Ascending aorta (tissue), 2 donors: Measurements from ENCODE around the gene ESPN. TPM values are rescaled to one million over a fixed set of nuclear protein-coding genes. Genes with fewer than 3 reads are reported as not detected.
"Not testable (repeated sequence)": the region's sequence is repeated elsewhere in the genome, so short reads cannot be mapped to it uniquely, and the experiment has no call there.

ENCODE experiments used
- DNase-seq, 2 donors: peaks; one replicate each; pipeline ENCODE4 v3.0.0-alpha.2; 2019; ENCODE audit warnings: low spot score in 2 of 2
- H3K27ac ChIP-seq, 2 donors: fragments of 200-600 bp; sonication (generic); one replicate each; pipeline ENCODE4 v1.5.1; 2016 to 2017; ENCODE audit warnings: mild to moderate bottlenecking in 1 of 2
- H3K27me3 ChIP-seq: fragments of 200-600 bp; sonication (generic); one replicate; pipeline ENCODE4 v1.5.1; 2017
- H3K36me3 ChIP-seq, 2 donors: fragments of 200-600 bp; sonication (generic); one replicate each; pipeline ENCODE4 v1.5.1; 2016
- H3K4me1 ChIP-seq, 2 donors: fragments of 200-600 bp; sonication (generic); one replicate each; pipeline ENCODE4 v1.5.1; 2016 to 2017; ENCODE audit warnings: mild to moderate bottlenecking in 1 of 2
- H3K4me3 ChIP-seq, 2 donors: fragments of 200-600 bp; sonication (generic); one replicate each; pipeline ENCODE4 v1.5.1; 2016 to 2017; ENCODE audit warnings: mild to moderate bottlenecking in 1 of 2
- H3K9me3 ChIP-seq, 2 donors: fragments of 200-600 bp; sonication (generic); one replicate each; pipeline ENCODE4 v1.5.1; 2016
- CTCF ChIP-seq, 3 experiments: fragments of 200-600 bp in 2 of 3; fragments of 450-650 bp in 1 of 3; sonication (generic) in 2 of 3; IDR thresholded peaks; one replicate each; pipeline ENCODE4 v1.5.1; 2016 to 2019; ENCODE audit warnings: antibody characterized with exemption in 3 of 3, mild to moderate bottlenecking in 1 of 3, moderate library complexity in 1 of 3
- intact Hi-C: fragments of 100-400 bp; cut with DNase I; formaldehyde crosslinking; loops from one replicate; pipeline ENCODE4 v1.15.1; 2023
- total RNA-seq: library from RNA; depleted of rRNA; stranded (reverse); fragments of >200 nt; gene quantifications from one replicate; pipeline ENCODE4 v1.1.0, GENCODE V29; 2016

ESPN gene
- total RNA-seq, 1 donor from 2014 or later: 2.2 TPM

- Histone ChIP-seq H3K9me3 (no peaks in the 10 kb centered on the region), H3K4me3 (peak within 1 kb of the TSS; percentile 66 to 84), H3K27ac (peak within 1 kb of the TSS; percentile 95 to 99), H3K36me3 (no peaks in the 10 kb centered on the region), H3K27me3 (no peaks in the 10 kb centered on the region), H3K4me1 (peaks cover 4 to 13% of the 10 kb centered on the region in 2 donors)
- intact Hi-C loops: loop anchor here (1.0 to 10.0 kb wide), 2 partner anchors 161 to 401 kb away; partner anchors contain the start of genes NOL9, NPHP4 and TAS1R1
- TF ChIP-seq CTCF (IDR thresholded peaks at IDR 0.05): peak; percentile 4 to 46 (median 7)
- DNase-seq: peak; percentile 49 to 92
Measured at GRCh38 chr1:6393400-6394187, 31.0 kb upstream of the ESPN start, which contains the start of gene ACOT7. ACOT7 (minus strand) TSS chr1:6393767; CDS start chr1:6393399, 368 bp downstream.

GRCh38 chr1:6395130-6395529 lies 29.4 kb upstream of the ESPN start:
- H3K4me1 ChIP-seq: peaks cover 4 to 13% of the 10 kb centered on the region in 2 donors
- H3K27me3 ChIP-seq, H3K4me3 ChIP-seq, DNase-seq, H3K9me3 ChIP-seq, H3K27ac ChIP-seq, H3K36me3 ChIP-seq: not testable (repeated sequence)
- intact Hi-C loops: loop anchor here (10.0 kb wide), 1 partner anchor 160 kb away; the partner anchor contains the start of genes NOL9 and TAS1R1

GRCh38 chr1:6395781-6396244 lies 28.8 kb upstream of the ESPN start:
- not testable (repeated sequence) for DNase-seq, H3K9me3 ChIP-seq, H3K27ac ChIP-seq, H3K27me3 ChIP-seq, H3K4me3 ChIP-seq, H3K36me3 ChIP-seq
- peaks cover 4 to 13% of the 10 kb centered on the region in 2 donors for H3K4me1 ChIP-seq
- intact Hi-C loops: loop anchor here (10.0 kb wide), 1 partner anchor 159 kb away; the partner anchor contains the start of genes NOL9 and TAS1R1

- intact Hi-C loops: loop anchor here (10.0 kb wide), 1 partner anchor 158 kb away; the partner anchor contains the start of genes NOL9 and TAS1R1
- Histone ChIP-seq H3K36me3 (no peaks in the 10 kb centered on the region), H3K4me3 (no peak overlapping the region), H3K27me3 (no peaks in the 10 kb centered on the region), H3K27ac (no peak overlapping the region), H3K4me1 (peaks cover 4 to 13% of the 10 kb centered on the region in 2 donors), H3K9me3 (no peaks in the 10 kb centered on the region)
- DNase-seq: no peak
- no peak for TF ChIP-seq CTCF (IDR thresholded peaks at IDR 0.05)
Measured at GRCh38 chr1:6396998-6397397, 27.6 kb upstream of the ESPN start.

- no peak for DNase-seq
- Histone ChIP-seq H3K9me3 (no peaks in the 10 kb centered on the region), H3K4me1 (peaks cover 0 to 6% of the 10 kb centered on the region in 2 donors), H3K4me3 (no peak overlapping the region), H3K27ac (no peak overlapping the region), H3K36me3 (no peaks in the 10 kb centered on the region), H3K27me3 (no peaks in the 10 kb centered on the region)
- intact Hi-C loops: loop anchor here (10.0 kb wide), 1 partner anchor 157 kb away; the partner anchor contains the start of genes NOL9 and TAS1R1
- no peak for TF ChIP-seq CTCF (IDR thresholded peaks at IDR 0.05)
Measured at GRCh38 chr1:6397844-6398441, 26.6 kb upstream of the ESPN start.

- Histone ChIP-seq H3K27me3 (no peaks in the 10 kb centered on the region), H3K9me3 (no peaks in the 10 kb centered on the region), H3K4me3 (no peak overlapping the region), H3K27ac (no peak overlapping the region), H3K36me3 (no peaks in the 10 kb centered on the region), H3K4me1 (peaks cover 0 to under 1% of the 10 kb centered on the region in 2 donors)
- intact Hi-C loops: loop anchor here (10.0 kb wide), 1 partner anchor 156 kb away; the partner anchor contains the start of genes NOL9 and TAS1R1
- no peak for TF ChIP-seq CTCF (IDR thresholded peaks at IDR 0.05)
- DNase-seq: no peak
Measured at GRCh38 chr1:6399294-6399693, 25.3 kb upstream of the ESPN start.
